ENCODE measurements around the gene CSNK1D.

CSNK1D gene

GRCh38 chr17:82224666-82225065, 48.8 kb downstream of the CSNK1D start:
- H3K27me3 ChIP-seq (ENCODE audit: control insufficient read depth in 1 of 2, insufficient read depth in 2 of 2, low read length in 2 of 2) = peaks cover 0 to 12% of the 10 kb centered on the region in 2 donors
- no peaks in the 10 kb centered on the region for H3K9me3 ChIP-seq (ENCODE audit: low read length)
- H3K4me1 ChIP-seq (ENCODE audit: insufficient read depth, low read length) = peaks cover 6% of the 10 kb centered on the region
- H3K36me3 ChIP-seq (ENCODE audit: insufficient read depth, low read length) = no peaks in the 10 kb centered on the region
- H3K27ac ChIP-seq (ENCODE audit: low read depth, low read length) = no peak overlapping the region
- H3K4me3 ChIP-seq (ENCODE audit: low read depth in 1 of 2, low read length in 2 of 2) = no peak overlapping the region
- no peak overlapping the region for H3K9ac ChIP-seq (ENCODE audit: low read length)

GRCh38 chr17:82223517-82223916, 50.0 kb downstream of the CSNK1D start:
- Histone ChIP-seq H3K9me3 (ENCODE audit: low read length) (no peaks in the 10 kb centered on the region), H3K9ac (ENCODE audit: low read length) (no peak overlapping the region), H3K36me3 (ENCODE audit: insufficient read depth, low read length) (no peaks in the 10 kb centered on the region), H3K4me3 (ENCODE audit: low read depth in 1 of 2, low read length in 2 of 2) (no peak overlapping the region), H3K27me3 (ENCODE audit: control insufficient read depth in 1 of 2, insufficient read depth in 2 of 2, low read length in 2 of 2) (peaks cover 0 to 6% of the 10 kb centered on the region in 2 donors), H3K27ac (ENCODE audit: low read depth, low read length) (no peak overlapping the region), H3K4me1 (ENCODE audit: insufficient read depth, low read length) (no peaks in the 10 kb centered on the region)

GRCh38 chr17:82222816-82223215, 50.7 kb downstream of the CSNK1D start:
- H3K4me1 ChIP-seq (ENCODE audit: insufficient read depth, low read length) = no peaks in the 10 kb centered on the region
- no peak overlapping the region for H3K27ac ChIP-seq (ENCODE audit: low read depth, low read length)
- H3K9ac ChIP-seq (ENCODE audit: low read length) = no peak overlapping the region
- peaks cover 0 to 3% of the 10 kb centered on the region in 2 donors for H3K27me3 ChIP-seq (ENCODE audit: control insufficient read depth in 1 of 2, insufficient read depth in 2 of 2, low read length in 2 of 2)
- no peaks in the 10 kb centered on the region for H3K9me3 ChIP-seq (ENCODE audit: low read length)
- no peak overlapping the region for H3K4me3 ChIP-seq (ENCODE audit: low read depth in 1 of 2, low read length in 2 of 2)
- no peaks in the 10 kb centered on the region for H3K36me3 ChIP-seq (ENCODE audit: insufficient read depth, low read length)

GRCh38 chr17:82221341-82221902, 52.1 kb downstream of the CSNK1D start:
- Histone ChIP-seq H3K4me1 (ENCODE audit: insufficient read depth, low read length) (no peaks in the 10 kb centered on the region), H3K27me3 (ENCODE audit: control insufficient read depth in 1 of 2, insufficient read depth in 2 of 2, low read length in 2 of 2) (no peaks in the 10 kb centered on the region), H3K27ac (ENCODE audit: low read depth, low read length) (no peak overlapping the region), H3K9me3 (ENCODE audit: low read length) (no peaks in the 10 kb centered on the region), H3K4me3 (ENCODE audit: low read depth in 1 of 2, low read length in 2 of 2) (no peak overlapping the region), H3K36me3 (ENCODE audit: insufficient read depth, low read length) (no peaks in the 10 kb centered on the region), H3K9ac (ENCODE audit: low read length) (no peak overlapping the region)

GRCh38 chr17:82219753-82220709, 53.5 kb downstream of the CSNK1D start:
- Histone ChIP-seq H3K27me3 (ENCODE audit: control insufficient read depth in 1 of 2, insufficient read depth in 2 of 2, low read length in 2 of 2) (no peaks in the 10 kb centered on the region), H3K4me1 (ENCODE audit: insufficient read depth, low read length) (no peaks in the 10 kb centered on the region), H3K9ac (ENCODE audit: low read length) (no peak overlapping the region), H3K27ac (ENCODE audit: low read depth, low read length) (no peak overlapping the region), H3K4me3 (ENCODE audit: low read depth in 1 of 2, low read length in 2 of 2) (no peak overlapping the region), H3K9me3 (ENCODE audit: low read length) (no peaks in the 10 kb centered on the region), H3K36me3 (ENCODE audit: insufficient read depth, low read length) (no peaks in the 10 kb centered on the region)

- no peaks in the 10 kb centered on the region for H3K4me1 ChIP-seq (ENCODE audit: insufficient read depth, low read length)
- no peaks in the 10 kb centered on the region for H3K36me3 ChIP-seq (ENCODE audit: insufficient read depth, low read length)
- no peaks in the 10 kb centered on the region for H3K9me3 ChIP-seq (ENCODE audit: low read length)
- no peaks in the 10 kb centered on the region for H3K27me3 ChIP-seq (ENCODE audit: control insufficient read depth in 1 of 2, insufficient read depth in 2 of 2, low read length in 2 of 2)
- no peak overlapping the region for H3K9ac ChIP-seq (ENCODE audit: low read length)
- no peak overlapping the region for H3K27ac ChIP-seq (ENCODE audit: low read depth, low read length)
- no peak overlapping the region for H3K4me3 ChIP-seq (ENCODE audit: low read depth in 1 of 2, low read length in 2 of 2)
These were observed 54.4 kb downstream of the CSNK1D start for GRCh38 chr17:82219083-82219482.

- H3K4me1 ChIP-seq (ENCODE audit: insufficient read depth, low read length) = peaks cover 2% of the 10 kb centered on the region
- H3K9ac ChIP-seq (ENCODE audit: low read length) = no peak overlapping the region
- H3K27ac ChIP-seq (ENCODE audit: low read depth, low read length) = no peak overlapping the region
- no peaks in the 10 kb centered on the region for H3K36me3 ChIP-seq (ENCODE audit: insufficient read depth, low read length)
- H3K4me3 ChIP-seq (ENCODE audit: low read depth in 1 of 2, low read length in 2 of 2) = no peak overlapping the region
- H3K9me3 ChIP-seq (ENCODE audit: low read length) = no peaks in the 10 kb centered on the region
- H3K27me3 ChIP-seq (ENCODE audit: control insufficient read depth in 1 of 2, insufficient read depth in 2 of 2, low read length in 2 of 2) = no peaks in the 10 kb centered on the region
These were observed 55.0 kb downstream of the CSNK1D start for GRCh38 chr17:82218349-82219075.

GRCh38 chr17:82217530-82218204, 55.8 kb downstream of the CSNK1D start:
- Histone ChIP-seq H3K4me1 (ENCODE audit: insufficient read depth, low read length) (peaks cover 4% of the 10 kb centered on the region), H3K4me3 (ENCODE audit: low read depth in 1 of 2, low read length in 2 of 2) (no peak overlapping the region), H3K27me3 (ENCODE audit: control insufficient read depth in 1 of 2, insufficient read depth in 2 of 2, low read length in 2 of 2) (no peaks in the 10 kb centered on the region), H3K27ac (ENCODE audit: low read depth, low read length) (no peak overlapping the region), H3K9ac (ENCODE audit: low read length) (no peak overlapping the region), H3K36me3 (ENCODE audit: insufficient read depth, low read length) (no peaks in the 10 kb centered on the region), H3K9me3 (ENCODE audit: low read length) (no peaks in the 10 kb centered on the region)

GRCh38 chr17:82217120-82217529, 56.4 kb downstream of the CSNK1D start:
- Histone ChIP-seq H3K4me3 (ENCODE audit: low read depth in 1 of 2, low read length in 2 of 2) (no peak overlapping the region), H3K27ac (ENCODE audit: low read depth, low read length) (no peak overlapping the region), H3K36me3 (ENCODE audit: insufficient read depth, low read length) (no peaks in the 10 kb centered on the region), H3K9ac (ENCODE audit: low read length) (no peak overlapping the region), H3K27me3 (ENCODE audit: control insufficient read depth in 1 of 2, insufficient read depth in 2 of 2, low read length in 2 of 2) (no peaks in the 10 kb centered on the region), H3K4me1 (ENCODE audit: insufficient read depth, low read length) (peaks cover 4% of the 10 kb centered on the region), H3K9me3 (ENCODE audit: low read length) (no peaks in the 10 kb centered on the region)

GRCh38 chr17:82216301-82217119, 57.0 kb downstream of the CSNK1D start:
- no peak overlapping the region for H3K9ac ChIP-seq (ENCODE audit: low read length)
- H3K36me3 ChIP-seq (ENCODE audit: insufficient read depth, low read length) = no peaks in the 10 kb centered on the region
- no peaks in the 10 kb centered on the region for H3K27me3 ChIP-seq (ENCODE audit: control insufficient read depth in 1 of 2, insufficient read depth in 2 of 2, low read length in 2 of 2)
- no peak overlapping the region for H3K4me3 ChIP-seq (ENCODE audit: low read depth in 1 of 2, low read length in 2 of 2)
- peaks cover 9% of the 10 kb centered on the region for H3K4me1 ChIP-seq (ENCODE audit: insufficient read depth, low read length)
- H3K9me3 ChIP-seq (ENCODE audit: low read length) = no peaks in the 10 kb centered on the region
- H3K27ac ChIP-seq (ENCODE audit: low read depth, low read length) = no peak overlapping the region
